Tracheal epithelial cell (primary cell): ENCODE data around the gene SGPP2. TPM values are rescaled to one million over a fixed set of nuclear protein-coding genes. Genes with fewer than 3 reads are reported as not detected.

Experiments used
- total RNA-seq: library from RNA; depleted of rRNA; stranded (reverse); fragments of >200 nt; gene quantifications from 2 replicates; pipeline ENCODE4 v1.2.1, GENCODE V29; 2014

The SGPP2 gene, protein sequence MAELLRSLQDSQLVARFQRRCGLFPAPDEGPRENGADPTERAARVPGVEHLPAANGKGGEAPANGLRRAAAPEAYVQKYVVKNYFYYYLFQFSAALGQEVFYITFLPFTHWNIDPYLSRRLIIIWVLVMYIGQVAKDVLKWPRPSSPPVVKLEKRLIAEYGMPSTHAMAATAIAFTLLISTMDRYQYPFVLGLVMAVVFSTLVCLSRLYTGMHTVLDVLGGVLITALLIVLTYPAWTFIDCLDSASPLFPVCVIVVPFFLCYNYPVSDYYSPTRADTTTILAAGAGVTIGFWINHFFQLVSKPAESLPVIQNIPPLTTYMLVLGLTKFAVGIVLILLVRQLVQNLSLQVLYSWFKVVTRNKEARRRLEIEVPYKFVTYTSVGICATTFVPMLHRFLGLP
- total RNA-seq, result 25.2 and 31.6 TPM in 2 replicates

DNA sequence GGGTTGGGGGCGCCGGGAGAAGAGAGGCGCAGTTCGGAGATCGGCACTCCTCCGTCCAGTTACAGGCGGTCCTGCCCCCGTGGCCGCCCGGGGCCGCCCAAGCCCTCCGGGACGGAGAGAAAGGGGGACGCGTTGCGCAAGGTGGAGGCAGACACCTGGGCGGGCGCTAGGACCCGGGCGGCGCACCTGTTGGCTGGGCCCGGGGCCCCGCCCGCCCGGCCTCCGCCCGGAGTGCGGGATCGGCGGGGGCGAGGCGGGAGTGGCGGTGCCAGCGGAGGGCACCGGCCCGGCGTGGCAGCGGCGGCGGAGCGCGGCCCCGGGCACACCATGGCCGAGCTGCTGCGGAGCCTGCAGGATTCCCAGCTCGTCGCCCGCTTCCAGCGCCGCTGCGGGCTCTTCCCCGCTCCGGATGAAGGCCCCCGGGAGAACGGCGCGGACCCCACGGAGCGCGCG lies at the start of gene SGPP2:
TSS of gene SGPP2 (plus strand) at position 268 of the 453 bp plus-strand sequence. CDS start at position 328, 60 bp downstream.

Other genes with a start within 250 kb of the SGPP2 start
- gene PAX3, start 125.5 kb upstream of the SGPP2 start, total RNA-seq, result not detected in 2 replicates
- gene FARSB, start 231.5 kb downstream of the SGPP2 start, total RNA-seq, result 14.9 and 22.0 TPM in 2 replicates
- not detected in 2 replicates for gene MOGAT1, start 247.1 kb downstream of the SGPP2 start, total RNA-seq